Stomach (tissue), 4 donors: ENCODE measurements around the gene GIPC2.

Experiments
- CTCF ChIP-seq, 7 experiments: fragments of 450-650 bp in 4 of 7; fragments of 200-600 bp in 3 of 7; sonication (generic) in 3 of 7; IDR thresholded peaks; one replicate each; pipeline ENCODE4 v1.5.1; 2016 to 2019; ENCODE audit warnings: antibody characterized with exemption in 7 of 7, control low read depth in 2 of 7, mild to moderate bottlenecking in 1 of 7
- EP300 ChIP-seq: sonication (generic); formaldehyde crosslinking; IDR thresholded peaks from one replicate; pipeline ENCODE4 v1.6.1; 2017; ENCODE audit warnings: antibody characterized with exemption
- POLR2A ChIP-seq, 4 donors: fragments of 450-650 bp; IDR thresholded peaks; one replicate each; pipeline ENCODE4 v1.6.1; 2016; ENCODE audit warnings: antibody characterized with exemption in 4 of 4, control low read depth in 2 of 4, mild to moderate bottlenecking in 1 of 4, moderate library complexity in 1 of 4
- POLR2AphosphoS5 ChIP-seq, 3 donors: sonication (generic); formaldehyde crosslinking; IDR thresholded peaks; one replicate each; pipeline ENCODE4 v1.6.1; 2016; ENCODE audit warnings: antibody characterized with exemption in 3 of 3

DNA sequence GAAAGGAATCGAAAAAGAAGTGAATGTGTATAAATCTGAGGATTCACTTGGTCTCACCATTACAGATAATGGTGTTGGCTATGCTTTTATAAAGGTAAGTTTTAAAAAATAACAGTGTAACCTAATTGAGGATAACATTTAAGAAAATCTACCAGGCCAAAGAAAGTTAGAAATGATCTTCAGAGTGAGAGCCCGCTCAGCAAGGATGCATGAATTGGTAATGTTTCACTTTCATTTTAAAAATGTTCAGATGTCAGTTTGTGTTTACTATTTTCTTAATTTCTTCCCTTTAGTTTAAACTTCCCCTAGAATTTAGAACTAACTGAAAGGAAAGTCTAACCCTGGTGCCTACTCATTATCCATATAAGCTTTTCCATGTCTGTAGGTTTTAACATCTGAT, 35.0 kb downstream of the GIPC2 start:
- TF ChIP-seq POLR2AphosphoS5 (IDR thresholded peaks at IDR 0.05) (no peak), EP300 (no peak), POLR2A (IDR thresholded peaks at IDR 0.05) (no peak), CTCF (IDR thresholded peaks at IDR 0.05) (no peak)
